NT2/D1 (cell line): Measurements from ENCODE around the gene KRT32.

Experiments
- DNase-seq: peaks from one replicate; pipeline ENCODE4 v3.0.0-alpha.2; 2011; ENCODE audit warnings: low read depth, low spot score
- H3K27me3 ChIP-seq: 2 replicates; pipeline ENCODE4 v1.6.0; 2011; ENCODE audit warnings: mild to moderate bottlenecking; ENCODE audit not compliant: insufficient read length, insufficient read depth
- H3K36me3 ChIP-seq: 2 replicates; pipeline ENCODE4 v1.6.1; 2011; ENCODE audit warnings: mild to moderate bottlenecking, low read length, mixed read lengths; ENCODE audit not compliant: insufficient read depth, insufficient read length
- H3K4me1 ChIP-seq: 2 replicates; pipeline ENCODE4 v1.5.1; 2011; ENCODE audit not compliant: insufficient read depth, insufficient read length
- H3K4me3 ChIP-seq: 2 replicates; pipeline ENCODE4 v1.5.1; 2011; ENCODE audit warnings: low read depth; ENCODE audit not compliant: insufficient read length
- H3K9ac ChIP-seq: 2 replicates; pipeline ENCODE4 v1.6.0; 2011; ENCODE audit warnings: low read depth; ENCODE audit not compliant: insufficient read length
- H3K9me3 ChIP-seq: 2 replicates; pipeline ENCODE4 v1.5.1; 2011; ENCODE audit warnings: mild to moderate bottlenecking, low read length; ENCODE audit not compliant: insufficient read depth
- SUZ12 ChIP-seq: IDR thresholded peaks from 2 replicates; pipeline ENCODE4 v1.6.1; 2011; ENCODE audit not compliant: insufficient read length, insufficient read depth; ENCODE audit errors: extremely low read depth
- YY1 ChIP-seq: IDR thresholded peaks from 2 replicates; pipeline ENCODE4 v1.6.1; 2011; ENCODE audit not compliant: insufficient read length, insufficient read depth
- ZNF274 ChIP-seq: IDR thresholded peaks from 2 replicates; pipeline ENCODE4 v1.6.1; 2011; ENCODE audit warnings: mild to moderate bottlenecking, low read depth, low read length

The KRT32 gene

GRCh38 chr17:41491476-41491875 lies 24.3 kb upstream of the KRT32 start:
- H3K36me3 ChIP-seq: no peaks in the 10 kb centered on the region

DNA sequence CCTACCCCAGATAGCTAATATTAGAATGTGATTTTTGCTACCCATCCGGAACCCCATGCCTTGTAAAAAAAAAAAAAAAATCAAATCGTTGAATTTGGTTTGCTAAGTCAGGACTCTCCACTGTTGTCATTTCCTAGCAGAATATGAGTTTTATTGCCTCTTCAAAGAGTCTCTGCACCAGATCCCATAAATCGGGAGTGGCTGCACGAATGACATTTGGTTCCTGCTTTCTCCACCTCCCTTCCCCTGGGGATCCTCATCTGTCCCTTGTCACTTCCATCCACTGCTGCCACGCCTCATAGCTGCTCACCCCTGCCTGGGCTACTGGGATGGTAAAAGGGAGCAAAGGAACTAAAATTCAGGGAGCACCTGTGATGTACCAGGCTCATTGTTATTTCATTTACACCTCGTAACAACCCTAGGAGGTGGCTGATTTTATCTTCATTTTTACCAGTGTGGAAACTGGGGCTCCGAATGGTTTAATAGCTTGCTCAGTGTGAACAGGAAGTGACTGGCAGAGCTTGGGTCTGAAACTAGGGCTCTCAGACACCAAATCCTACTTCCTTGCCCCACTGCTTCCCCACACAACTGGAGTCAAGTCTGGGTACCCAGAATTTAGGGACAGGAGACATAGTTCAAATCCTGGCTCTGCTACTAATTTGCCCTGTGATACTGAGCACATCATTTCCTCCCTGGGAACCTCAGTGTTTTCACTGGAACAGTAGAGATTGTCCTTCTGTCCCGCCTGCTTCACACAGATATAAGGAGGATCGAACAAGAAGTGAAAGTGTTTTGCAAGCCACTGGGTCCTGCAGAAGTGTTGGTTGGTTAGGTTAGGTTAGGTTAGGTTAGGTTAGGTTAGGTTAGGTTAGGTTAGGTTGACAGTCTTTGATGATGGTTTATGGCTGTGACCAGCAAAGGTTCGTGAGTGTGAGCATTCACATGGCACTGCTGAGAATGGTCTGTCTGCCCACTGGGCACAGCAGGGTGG lies 23.1 kb upstream of the KRT32 start:
- Histone ChIP-seq H3K9me3 (no peaks in the 10 kb centered on the region), H3K36me3 (no peaks in the 10 kb centered on the region), H3K4me3 (no peak overlapping the region), H3K4me1 (peaks cover 2% of the 10 kb centered on the region), H3K9ac (no peak overlapping the region), H3K27me3 (no peaks in the 10 kb centered on the region)
- no peak for TF ChIP-seq YY1
- no peak for TF ChIP-seq SUZ12
- TF ChIP-seq ZNF274: no peak
- no peak for DNase-seq

More at GRCh38 chr17:41491476-41491875, 24.3 kb upstream of the KRT32 start:
- TF ChIP-seq SUZ12: no peak
- no peak for TF ChIP-seq YY1
- TF ChIP-seq ZNF274: no peak
- Histone ChIP-seq H3K9ac (no peak overlapping the region), H3K9me3 (no peaks in the 10 kb centered on the region), H3K4me1 (peaks cover 4% of the 10 kb centered on the region), H3K27me3 (no peaks in the 10 kb centered on the region), H3K4me3 (no peak overlapping the region)
- no peak for DNase-seq

GRCh38 chr17:41489531-41489930 lies 22.3 kb upstream of the KRT32 start, which contains the start of gene KRT36:
KRT36 (minus strand) TSS chr17:41489910; CDS start chr17:41489864, 46 bp downstream.
- no peak within 1 kb of the TSS for H3K4me3 ChIP-seq
- DNase-seq: no peak
- no peaks in the 10 kb centered on the region for H3K36me3 ChIP-seq
- no peak within 1 kb of the TSS for H3K9ac ChIP-seq
- no peaks in the 10 kb centered on the region for H3K27me3 ChIP-seq
- no peaks in the 10 kb centered on the region for H3K9me3 ChIP-seq
- no peak for TF ChIP-seq SUZ12
- no peak for TF ChIP-seq ZNF274
- TF ChIP-seq YY1: no peak
- H3K4me1 ChIP-seq: peaks cover 2% of the 10 kb centered on the region

DNA sequence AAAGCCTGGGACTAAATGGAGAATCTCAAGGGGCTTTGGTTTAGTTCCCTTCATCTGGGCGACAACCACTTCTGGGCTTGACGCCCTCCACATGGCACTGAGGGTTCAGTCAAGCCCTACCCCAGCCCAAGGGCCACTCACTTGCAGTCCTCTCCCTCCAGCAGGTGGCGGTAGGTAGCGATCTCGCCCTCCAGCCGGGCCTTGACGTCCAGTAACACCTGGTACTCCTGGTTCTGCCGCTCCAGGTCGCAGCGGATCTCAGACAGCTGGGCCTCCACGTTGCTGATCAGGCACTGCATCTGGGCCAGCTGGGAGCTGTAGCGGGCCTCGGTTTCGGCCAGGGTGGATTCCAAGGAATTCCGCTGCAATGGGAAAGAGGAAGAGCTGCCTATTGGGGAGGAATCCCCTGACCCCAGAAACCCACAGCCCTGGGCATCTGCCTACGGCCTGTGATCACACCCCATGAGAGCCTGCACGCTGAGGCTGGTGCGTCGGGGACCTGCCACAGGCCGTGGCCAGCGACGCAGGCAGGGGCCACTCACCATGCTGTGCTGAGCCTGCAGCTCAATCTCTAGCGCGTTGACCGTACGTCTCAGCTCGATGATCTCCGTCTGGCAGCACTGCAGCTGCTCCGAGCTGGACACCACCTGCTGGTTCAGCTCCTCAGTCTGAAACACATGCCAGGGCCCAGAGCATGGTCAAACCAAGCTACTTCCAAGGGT lies 19.8 kb upstream of the KRT32 start:
- Histone ChIP-seq H3K9ac (no peak overlapping the region), H3K4me3 (no peak overlapping the region), H3K36me3 (no peaks in the 10 kb centered on the region), H3K9me3 (no peaks in the 10 kb centered on the region), H3K27me3 (no peaks in the 10 kb centered on the region), H3K4me1 (no peaks in the 10 kb centered on the region)
- TF ChIP-seq YY1: no peak
- TF ChIP-seq ZNF274: no peak
- TF ChIP-seq SUZ12: no peak
- no peak for DNase-seq

DNA sequence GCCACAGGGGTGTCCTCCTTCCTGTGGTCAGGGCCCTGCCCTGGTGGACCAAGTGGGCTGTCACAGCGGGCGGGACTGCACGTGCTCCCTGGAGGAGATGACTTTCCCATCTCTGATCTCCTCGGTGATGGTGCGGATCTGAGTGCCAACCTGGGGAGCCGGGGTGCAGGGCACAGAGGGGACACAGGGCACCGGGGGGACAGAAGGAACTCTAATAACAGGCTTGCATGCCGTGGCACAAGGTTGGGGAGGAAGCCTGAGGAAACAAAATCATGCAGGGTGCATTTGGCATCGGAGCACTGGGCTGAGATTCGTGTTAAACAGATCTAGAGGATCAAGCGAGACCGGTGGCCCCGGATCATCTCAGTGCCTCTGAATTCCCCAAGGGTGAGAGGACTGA lies 19.1 kb upstream of the KRT32 start:
- H3K4me3 ChIP-seq: no peak overlapping the region
- H3K9ac ChIP-seq: no peak overlapping the region
- H3K27me3 ChIP-seq: no peaks in the 10 kb centered on the region
- no peak for DNase-seq
- H3K36me3 ChIP-seq: no peaks in the 10 kb centered on the region
- TF ChIP-seq SUZ12: no peak
- no peaks in the 10 kb centered on the region for H3K9me3 ChIP-seq
- no peaks in the 10 kb centered on the region for H3K4me1 ChIP-seq

DNA sequence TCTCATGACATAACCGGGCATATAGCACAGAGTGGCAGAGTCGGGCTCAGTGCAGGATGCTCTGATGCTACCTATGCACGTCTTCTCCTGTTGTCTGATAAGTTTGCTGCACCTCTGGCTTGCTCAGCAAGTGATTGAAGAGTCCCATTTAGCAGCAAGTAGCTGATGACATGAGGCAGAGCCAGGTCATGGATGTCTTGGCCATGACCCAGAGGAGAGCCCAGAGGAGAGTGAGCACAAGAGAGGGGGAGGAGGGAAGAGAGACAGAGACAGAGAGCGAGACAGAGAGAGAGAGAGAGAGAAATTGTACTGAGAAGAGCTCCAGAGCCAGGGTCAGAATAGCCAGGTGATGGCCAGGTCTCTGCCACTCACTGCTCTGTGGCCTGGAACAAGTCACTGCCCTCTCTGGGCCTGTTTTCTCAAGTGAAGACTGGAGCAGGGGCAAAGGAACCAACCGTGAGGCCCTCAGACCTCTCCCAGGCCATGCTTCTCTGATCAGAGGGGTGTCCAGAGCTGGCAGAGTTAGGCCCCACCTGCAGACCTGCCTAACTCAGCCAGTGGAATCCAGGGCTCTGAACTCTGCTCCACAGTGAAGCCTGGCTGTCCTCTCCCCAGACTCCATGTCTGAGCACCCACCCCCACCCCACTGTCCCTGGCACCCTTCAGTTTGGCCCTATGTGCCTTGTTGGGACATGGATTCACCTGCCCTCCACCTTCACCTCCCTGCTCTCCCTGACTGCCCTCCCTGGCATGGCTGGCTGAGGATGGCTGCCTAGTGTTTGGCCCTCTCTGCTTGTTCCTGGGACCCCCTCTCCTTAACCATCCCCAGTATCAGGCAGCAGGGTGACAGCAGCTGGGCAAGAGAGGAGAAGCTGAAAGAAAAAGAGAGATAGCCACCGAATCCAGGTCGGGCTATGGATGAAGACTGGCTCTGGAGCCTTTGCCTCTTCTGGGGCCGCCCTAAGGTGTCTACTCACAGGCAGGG lies 18.0 kb upstream of the KRT32 start:
- no peaks in the 10 kb centered on the region for H3K9me3 ChIP-seq
- TF ChIP-seq ZNF274 (no peak), YY1 (no peak), SUZ12 (no peak)
- DNase-seq: no peak
- H3K36me3 ChIP-seq: no peaks in the 10 kb centered on the region
- no peak overlapping the region for H3K4me3 ChIP-seq
- no peaks in the 10 kb centered on the region for H3K27me3 ChIP-seq
- no peaks in the 10 kb centered on the region for H3K4me1 ChIP-seq
- H3K9ac ChIP-seq: no peak overlapping the region
